GM19455 (cell line): ENCODE measurements around the gene FOXC1.

Source experiments
- ATAC-seq: cut with Tn5 transposase; IDR thresholded peaks from one replicate; pipeline ENCODE4 v1.9.1; 2021; ENCODE audit not compliant: unreplicated experiment

Gene FOXC1

DNA sequence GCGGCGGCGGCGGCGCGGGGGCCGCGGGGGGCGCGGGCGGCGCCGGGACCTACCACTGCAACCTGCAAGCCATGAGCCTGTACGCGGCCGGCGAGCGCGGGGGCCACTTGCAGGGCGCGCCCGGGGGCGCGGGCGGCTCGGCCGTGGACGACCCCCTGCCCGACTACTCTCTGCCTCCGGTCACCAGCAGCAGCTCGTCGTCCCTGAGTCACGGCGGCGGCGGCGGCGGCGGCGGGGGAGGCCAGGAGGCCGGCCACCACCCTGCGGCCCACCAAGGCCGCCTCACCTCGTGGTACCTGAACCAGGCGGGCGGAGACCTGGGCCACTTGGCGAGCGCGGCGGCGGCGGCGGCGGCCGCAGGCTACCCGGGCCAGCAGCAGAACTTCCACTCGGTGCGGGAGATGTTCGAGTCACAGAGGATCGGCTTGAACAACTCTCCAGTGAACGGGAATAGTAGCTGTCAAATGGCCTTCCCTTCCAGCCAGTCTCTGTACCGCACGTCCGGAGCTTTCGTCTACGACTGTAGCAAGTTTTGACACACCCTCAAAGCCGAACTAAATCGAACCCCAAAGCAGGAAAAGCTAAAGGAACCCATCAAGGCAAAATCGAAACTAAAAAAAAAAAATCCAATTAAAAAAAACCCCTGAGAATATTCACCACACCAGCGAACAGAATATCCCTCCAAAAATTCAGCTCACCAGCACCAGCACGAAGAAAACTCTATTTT is 2.0 kb downstream of the FOXC1 start:
- no peak for ATAC-seq

DNA sequence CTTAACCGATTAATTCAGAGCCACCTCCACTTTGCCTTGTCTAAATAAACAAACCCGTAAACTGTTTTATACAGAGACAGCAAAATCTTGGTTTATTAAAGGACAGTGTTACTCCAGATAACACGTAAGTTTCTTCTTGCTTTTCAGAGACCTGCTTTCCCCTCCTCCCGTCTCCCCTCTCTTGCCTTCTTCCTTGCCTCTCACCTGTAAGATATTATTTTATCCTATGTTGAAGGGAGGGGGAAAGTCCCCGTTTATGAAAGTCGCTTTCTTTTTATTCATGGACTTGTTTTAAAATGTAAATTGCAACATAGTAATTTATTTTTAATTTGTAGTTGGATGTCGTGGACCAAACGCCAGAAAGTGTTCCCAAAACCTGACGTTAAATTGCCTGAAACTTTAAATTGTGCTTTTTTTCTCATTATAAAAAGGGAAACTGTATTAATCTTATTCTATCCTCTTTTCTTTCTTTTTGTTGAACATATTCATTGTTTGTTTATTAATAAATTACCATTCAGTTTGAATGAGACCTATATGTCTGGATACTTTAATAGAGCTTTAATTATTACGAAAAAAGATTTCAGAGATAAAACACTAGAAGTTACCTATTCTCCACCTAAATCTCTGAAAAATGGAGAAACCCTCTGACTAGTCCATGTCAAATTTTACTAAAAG is 2.7 kb downstream of the FOXC1 start:
- ATAC-seq, result no peak

DNA sequence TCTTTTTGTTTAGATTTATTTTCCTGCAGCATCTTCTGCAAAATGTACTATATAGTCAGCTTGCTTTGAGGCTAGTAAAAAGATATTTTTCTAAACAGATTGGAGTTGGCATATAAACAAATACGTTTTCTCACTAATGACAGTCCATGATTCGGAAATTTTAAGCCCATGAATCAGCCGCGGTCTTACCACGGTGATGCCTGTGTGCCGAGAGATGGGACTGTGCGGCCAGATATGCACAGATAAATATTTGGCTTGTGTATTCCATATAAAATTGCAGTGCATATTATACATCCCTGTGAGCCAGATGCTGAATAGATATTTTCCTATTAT is 3.2 kb downstream of the FOXC1 start:
- no peak for ATAC-seq

DNA sequence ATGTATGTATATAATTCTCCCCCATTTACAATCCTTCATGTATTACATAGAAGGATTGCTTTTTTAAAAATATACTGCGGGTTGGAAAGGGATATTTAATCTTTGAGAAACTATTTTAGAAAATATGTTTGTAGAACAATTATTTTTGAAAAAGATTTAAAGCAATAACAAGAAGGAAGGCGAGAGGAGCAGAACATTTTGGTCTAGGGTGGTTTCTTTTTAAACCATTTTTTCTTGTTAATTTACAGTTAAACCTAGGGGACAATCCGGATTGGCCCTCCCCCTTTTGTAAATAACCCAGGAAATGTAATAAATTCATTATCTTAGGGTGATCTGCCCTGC is 3.6 kb downstream of the FOXC1 start:
- no peak for ATAC-seq

DNA sequence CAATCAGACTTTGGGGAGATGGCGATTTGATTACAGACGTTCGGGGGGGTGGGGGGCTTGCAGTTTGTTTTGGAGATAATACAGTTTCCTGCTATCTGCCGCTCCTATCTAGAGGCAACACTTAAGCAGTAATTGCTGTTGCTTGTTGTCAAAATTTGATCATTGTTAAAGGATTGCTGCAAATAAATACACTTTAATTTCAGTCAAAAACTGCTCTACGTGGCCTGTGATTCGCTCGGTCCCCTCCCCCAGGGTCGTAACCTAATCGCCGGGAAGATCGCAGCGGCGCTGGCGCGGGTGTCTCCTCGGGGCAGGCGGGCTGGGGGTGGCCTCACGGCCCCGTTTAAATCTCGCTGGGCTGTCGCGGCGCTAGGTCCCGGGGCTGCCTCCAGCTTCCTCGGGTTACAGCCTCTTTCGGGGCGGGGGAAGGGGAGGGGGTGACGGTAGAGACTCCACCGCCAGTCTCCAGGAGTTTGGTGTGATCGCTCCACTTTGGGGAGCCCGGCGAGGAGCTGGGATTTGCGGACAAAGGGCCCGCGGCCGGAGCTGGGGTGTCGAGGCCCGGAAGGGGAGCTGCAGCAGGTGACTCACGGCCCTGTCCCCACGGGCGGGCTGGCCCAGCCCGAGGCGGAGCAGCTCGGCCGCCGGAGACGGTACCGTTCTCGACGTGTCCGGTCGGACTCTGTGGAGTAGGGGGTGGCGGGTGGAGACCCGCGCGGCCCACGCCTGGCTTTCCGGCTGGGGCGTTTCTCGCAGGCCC is 4.2 kb downstream of the FOXC1 start:
- no peak for ATAC-seq

DNA sequence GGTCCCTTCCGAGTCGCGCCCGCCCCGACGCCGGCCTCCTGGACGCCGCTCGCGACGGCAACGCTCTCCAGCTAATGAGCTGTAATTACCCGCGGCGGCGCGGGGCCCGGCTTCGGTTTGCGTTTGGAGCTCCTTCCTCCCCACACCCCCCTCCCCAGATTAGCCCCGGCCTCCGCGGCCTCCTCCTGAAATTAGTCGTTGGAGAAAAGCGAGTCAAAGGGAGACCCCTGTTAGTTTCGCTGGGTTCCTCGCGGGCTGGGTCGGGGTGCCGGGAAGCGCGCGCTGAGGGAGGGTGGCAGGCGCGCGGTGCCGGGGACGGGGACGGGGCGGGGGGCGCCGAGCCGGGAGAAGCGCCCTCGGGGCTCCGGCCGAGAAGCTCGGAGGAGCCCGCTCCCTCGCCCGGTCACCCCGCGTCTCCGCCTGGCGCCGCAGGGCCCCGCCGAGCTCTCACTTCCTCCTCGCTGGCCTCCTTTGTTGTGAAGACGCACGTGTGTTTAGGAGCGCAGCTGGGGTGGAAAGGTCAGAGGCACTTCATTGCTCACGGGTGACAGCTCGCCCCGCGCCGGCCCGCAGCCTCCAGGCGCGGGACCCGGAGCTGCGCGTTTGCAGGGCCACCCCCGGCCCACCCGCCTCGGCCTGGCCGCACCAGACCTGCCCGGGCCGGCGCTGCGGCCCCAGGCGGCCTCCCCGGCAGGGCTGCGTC is 4.9 kb downstream of the FOXC1 start:
- ATAC-seq, result no peak

DNA sequence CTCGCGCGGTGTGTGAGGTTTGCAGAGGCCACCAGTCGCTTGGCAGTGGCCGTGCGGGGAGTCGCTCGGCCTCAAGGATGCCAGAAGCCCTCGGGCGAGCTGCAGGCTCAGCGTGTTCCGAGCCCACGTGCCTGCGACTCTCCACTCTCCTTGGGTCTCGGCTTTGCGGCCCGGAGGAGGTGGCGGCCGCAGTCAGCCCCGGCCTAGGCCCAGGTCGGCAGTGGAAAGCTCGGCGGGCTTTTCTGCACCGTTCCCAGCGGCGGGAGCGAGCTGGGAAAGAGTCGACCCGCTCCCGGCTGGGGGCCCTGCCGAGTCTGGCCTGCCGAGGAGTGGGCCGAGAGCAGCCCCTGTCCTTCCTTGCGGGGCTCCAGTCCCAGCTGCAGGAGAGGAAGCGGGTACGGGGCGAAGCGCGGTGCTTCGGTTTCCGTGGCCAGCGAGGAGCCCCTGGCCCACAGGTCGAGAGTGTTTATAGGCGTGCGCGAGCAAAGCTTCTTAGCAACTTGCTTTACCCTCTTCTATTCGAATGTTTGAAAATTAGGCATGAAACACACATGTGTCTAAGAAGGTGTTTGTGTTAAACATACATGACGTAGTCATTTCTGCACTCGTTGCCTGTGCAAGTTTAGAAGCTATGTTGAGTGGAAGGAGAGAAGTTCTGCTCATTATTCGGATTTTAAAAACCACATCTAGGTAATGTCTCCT is 5.6 kb downstream of the FOXC1 start:
- no peak for ATAC-seq

DNA sequence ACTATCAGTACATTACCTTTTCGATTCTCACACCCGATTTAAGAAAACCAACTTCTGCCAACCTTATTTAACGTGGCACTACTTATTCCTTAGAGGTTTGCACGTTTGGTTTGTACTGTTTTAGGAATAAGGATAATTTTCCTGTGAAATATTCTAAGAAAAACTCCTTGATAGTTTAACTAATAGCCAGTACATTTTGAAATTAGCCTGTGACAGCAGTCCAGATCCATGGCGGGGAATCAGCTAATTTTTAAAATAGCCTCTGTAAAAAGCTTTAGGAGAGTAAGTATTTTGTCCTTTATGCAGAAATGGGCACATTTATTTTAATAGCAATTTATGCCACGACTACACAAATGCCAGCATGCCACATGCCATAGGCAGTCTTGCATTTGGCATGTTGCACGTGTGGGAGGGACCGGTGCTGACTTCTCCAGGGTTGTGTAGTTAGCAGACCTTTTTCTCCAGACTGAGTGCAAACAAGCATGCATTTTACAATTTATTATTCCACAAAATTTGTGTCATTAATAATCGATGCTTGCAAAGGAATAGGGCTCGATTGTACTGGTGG is 6.2 kb downstream of the FOXC1 start:
- ATAC-seq, result no peak

DNA sequence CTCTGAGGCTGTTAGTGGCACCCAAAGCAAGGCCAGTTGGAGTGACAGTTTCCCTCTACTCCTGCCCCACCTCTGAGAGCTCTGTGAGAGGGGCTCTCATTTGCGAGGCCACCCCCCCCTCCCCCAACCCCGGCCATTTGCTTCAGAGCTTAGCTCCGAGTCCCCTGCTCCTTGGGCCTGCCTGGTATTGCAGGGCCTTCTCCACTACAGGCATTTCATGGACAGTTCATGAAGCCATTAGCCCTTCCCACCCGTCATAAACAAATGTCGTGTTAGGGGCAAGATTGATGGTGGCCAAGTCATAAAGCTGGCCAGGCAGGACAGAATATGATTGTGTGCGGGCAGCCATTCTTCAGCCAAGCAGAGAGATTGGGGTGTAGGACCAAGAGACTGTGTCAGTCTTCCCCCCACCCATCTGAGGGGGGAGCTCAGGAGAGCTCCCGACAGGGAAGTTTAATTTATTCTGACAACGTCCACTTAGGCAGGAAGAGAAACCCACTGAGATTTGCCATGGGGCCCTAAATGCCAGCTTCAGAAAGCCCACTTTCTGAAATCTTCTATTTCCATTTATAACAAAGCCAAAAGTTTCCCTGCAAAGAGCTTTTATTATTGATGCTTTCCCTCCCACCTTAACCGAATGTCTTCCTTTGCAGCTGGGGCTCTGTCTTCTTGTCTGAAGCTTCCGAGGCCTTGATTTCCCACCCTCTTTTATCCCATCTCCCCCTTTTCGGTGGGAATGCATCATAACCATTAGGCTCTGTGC is 7.2 kb downstream of the FOXC1 start:
- ATAC-seq, result no peak

DNA sequence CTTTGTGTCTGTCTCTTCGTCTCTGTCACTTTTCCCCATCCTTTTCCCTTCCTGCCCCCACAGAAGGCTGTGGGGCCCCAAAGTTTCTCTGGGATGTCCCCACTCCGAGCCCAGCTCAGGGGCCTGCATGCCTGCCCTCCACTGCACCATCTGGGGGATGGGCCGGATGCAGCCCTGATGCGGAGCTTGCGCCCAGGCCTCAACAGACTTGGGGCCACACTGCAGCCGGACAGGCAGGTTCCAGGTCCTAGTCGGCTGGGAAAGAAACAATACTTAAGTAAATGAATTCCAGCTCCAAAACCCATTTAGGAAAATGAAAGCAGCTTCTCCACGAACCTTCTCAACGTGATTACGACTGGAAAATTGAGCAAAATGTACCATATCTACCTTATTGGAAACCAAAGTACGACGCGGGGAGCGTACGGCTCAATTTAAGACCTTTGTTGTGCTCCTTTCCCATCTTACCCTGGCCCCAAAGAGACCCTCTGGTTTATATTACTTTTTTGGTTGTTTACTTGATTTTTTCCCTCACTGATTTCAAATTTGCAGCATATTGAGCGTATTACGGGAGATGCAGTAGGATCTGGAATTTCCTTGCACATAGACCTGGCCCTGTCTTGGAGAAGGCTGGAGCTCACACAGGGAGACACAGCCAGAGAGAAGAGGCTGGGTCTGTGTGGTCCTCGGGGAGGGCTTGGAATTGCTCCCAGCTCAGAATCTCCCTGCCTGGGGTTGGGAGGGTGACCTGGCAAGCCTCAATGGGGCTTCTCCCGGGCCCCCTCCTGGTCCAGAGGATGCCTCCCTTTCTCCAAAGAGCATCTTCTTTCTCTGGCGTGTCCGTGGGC is 8.0 kb downstream of the FOXC1 start:
- ATAC-seq, result no peak

DNA sequence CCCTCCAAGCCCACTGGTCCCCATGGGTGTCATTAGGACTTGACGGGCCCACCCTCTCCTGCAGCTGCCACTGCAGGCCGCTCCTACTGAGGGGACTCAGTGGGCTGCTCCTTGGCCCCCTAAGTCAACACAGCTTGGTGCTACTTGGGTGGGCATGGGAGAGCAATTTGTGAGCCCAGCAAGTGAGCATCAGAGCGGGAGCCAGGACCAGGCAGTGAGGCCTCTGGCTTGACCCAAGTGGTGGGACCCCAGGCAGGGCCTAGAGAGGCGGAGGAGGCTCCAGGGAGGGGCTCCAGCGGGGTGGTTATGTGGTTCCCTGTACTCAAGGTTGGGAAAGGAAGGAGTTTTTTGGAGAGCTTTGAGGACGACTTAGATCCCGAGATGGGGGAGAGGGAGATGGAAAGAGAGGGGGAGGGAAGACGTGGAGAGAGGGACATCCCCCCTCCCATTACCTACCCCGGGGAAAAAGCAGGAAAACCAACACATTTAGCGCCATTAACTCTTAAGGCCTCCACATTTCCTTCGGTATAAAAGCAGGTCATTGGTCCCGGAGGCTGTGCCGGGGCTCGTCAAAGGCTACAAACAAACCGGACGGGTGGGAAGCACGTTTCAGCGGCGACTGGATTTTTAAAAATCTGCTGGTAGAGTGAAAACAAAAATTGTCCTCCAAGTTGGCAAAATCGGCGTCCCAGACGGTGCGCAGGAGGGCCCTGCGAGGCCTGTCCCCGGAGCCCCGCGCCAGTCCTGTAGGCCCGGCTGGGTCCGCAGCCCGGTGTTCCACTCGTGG is 8.8 kb downstream of the FOXC1 start:
- ATAC-seq, result no peak

DNA sequence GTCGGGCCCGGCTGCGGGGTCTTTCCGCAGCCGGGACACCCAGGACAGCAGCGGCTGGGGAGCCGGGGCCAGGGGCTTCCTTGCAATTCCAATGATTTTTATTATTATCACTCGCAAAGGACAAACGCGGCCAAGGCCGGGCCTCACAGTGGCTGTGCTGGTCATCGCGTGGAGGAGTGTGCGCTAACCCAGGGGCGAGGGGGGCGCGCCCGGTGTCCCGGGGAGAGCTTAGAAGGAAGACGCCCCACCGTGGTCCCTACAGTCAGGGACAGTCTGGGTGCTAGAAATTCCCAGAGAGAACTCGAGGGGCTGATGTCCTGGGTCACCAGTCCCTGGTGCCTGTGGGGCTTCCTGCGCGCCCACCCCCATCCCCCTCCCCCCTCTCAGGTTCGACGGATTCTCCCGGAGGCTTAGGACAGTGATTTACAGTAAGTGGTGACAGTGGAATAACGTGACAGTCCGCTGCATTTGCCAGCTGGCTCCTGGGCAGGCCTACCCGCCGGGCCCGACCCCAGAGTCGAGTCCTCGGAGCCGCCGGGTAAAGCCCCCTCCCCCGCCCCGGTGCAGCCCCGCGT is 9.5 kb downstream of the FOXC1 start:
- no peak for ATAC-seq

DNA sequence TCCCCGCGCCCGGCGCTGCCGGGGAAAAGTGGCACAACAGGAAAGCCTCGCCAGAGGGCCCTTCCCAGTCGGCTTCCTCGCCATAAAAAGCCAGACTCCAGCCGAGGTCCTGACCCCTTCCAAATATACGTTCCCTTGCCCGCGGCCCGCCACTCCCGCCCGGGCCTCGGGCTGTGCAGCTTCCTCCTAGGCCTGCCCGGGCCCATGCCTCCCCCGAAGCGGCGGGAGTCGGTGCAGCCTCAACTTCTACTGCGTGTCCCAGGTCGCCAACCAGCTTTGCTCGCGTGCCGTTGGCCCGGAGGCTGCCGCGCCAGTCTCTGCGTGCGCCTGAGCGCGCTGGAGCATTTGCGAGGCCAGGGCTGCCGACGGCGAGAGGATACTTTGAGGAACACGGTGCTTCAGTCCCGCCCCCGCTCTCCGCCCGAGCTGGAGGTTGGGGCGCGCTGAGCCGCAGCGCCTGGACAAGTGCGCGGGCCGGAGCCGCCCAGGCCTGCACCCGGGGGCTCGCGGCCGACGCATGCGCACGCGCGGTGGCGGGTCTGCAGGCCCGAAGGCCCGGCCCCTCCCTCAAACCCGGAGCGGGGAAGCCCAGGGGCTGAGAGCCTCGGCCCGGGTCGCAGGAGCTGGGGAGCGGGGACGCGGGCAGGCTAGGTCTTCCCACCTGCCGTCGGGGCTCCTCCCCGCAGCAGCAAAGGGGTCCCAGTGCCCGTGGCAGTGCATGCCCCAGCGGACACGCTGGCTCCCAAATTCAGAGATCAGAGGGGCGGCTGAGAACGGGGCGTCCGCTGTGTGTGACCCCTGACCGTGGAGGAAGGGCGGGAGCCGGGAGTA is 10.2 kb downstream of the FOXC1 start:
- no peak for ATAC-seq

DNA sequence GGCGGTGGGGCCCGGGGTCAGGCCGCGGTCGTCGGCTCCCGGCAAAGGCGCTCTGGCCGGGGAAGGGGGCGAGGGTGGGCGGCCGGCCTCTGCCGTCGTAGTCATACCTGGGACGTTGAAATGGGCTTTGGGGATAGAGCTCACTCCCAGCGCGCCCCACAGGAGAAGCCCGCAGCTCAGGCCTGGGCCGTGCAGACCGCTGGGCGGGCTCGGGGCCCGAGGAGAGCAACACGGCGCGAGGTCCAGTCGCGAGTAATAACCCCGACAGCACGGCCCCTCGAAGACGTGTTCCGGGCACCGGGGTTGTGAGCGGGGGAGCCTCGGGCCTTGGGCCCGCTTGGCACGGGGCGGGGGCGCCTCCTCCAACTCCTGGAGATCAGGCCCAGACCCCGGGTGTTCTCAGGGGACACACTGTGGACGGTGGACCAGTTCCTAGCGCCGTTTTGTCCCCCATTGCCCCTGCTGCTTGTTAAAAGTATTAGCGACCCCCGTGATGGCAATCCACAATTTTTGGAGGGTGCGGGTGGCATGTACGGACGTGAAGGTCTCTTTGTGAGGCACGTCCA is 10.9 kb downstream of the FOXC1 start:
- ATAC-seq, result no peak

DNA sequence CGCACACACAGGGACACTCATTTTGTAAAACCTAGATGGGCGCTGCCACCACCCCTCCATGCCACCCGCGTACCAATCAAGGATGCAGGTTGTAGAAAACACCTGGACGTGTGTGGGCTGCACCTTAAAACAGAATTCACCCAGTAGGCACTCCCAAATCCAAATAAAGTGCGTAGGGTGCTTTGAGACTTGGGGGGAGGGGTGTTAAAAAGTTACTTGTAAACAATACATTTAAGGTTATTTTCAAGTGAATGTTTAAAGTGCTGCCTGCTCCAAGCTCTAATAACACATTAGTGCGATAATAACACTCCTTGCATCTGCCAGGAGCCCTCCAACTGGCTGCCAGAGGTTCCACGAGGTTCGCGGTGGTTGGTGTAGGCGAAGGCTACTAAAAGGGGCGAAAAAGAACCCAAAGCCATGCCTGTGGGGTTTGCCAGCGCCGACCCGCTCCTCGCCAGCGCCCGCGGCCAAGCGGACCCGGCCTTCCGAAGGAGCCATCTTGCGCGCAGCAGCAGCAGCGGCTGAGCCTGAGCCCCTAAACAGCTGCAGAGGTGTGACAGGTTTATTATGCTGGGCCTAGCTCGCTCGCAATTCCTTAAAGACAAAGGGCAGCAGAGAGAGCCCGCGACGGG is 11.5 kb downstream of the FOXC1 start:
- no peak for ATAC-seq

DNA sequence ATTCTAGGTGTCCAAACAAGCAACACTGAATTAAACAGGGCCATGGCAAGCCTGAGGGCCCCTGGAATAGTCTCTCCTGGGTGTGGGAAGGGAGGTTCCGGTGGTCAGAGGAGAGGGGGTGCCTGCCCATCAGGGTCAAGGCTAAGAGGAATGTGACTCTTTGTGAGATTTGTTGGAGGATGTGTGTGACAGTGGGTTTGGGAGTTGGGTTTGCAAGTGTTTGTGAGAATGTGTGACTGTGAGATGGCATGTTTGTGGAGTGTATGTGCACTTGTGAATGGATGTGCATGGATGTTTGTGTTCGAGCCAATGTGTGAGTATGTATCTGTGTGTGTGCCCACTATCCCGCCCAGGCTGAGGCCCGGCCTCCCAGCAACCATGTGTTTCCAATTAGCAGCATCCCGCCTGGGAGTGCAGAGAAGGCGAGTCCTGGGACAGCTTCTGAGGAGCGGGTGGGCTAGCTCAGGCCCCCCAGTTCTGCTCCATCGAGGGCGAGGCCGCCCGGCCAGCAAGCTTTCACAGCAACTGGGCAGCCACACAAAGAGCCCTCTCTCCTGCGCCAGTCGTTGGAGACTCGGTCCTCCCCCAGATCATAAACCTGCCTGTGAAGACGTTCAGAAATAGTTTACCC is 12.6 kb downstream of the FOXC1 start:
- ATAC-seq, result no peak
